Kidney capillary endothelial cell (primary cell): ENCODE measurements around the gene PRLH.
"Not testable (repeated sequence)": the region's sequence is repeated elsewhere in the genome, so short reads cannot be mapped to it uniquely, and the experiment has no call there.

Source experiments
- DNase-seq: peaks from one replicate; pipeline ENCODE4 v3.0.0-alpha.2; 2018; ENCODE audit warnings: low spot score

The PRLH gene

GRCh38 chr2:237601453-237602116 is 35.2 kb downstream of the PRLH start:
- DNase-seq = no peak

DNA sequence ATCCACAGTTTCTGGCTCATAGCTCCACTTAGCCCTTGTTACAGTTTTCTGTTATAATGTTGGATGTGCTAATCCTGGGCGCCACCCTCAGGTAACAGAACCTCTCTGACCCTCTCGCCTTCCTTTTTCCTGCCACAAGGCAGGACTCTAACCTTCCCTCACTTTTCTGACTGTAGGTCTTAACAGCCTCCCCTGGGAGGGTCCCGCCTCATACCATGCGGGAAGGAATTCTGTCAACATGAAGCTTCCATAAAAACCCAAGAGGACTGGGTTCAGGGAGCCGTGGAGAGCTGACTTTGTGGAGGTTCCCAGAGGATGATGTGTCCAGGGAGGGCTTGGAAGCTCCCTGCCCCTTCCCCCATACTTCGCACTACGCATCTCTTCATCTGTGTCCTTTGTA is 36.0 kb downstream of the PRLH start:
- no peak for DNase-seq

GRCh38 chr2:237603049-237603717 is 36.8 kb downstream of the PRLH start:
- DNase-seq = no peak

DNA sequence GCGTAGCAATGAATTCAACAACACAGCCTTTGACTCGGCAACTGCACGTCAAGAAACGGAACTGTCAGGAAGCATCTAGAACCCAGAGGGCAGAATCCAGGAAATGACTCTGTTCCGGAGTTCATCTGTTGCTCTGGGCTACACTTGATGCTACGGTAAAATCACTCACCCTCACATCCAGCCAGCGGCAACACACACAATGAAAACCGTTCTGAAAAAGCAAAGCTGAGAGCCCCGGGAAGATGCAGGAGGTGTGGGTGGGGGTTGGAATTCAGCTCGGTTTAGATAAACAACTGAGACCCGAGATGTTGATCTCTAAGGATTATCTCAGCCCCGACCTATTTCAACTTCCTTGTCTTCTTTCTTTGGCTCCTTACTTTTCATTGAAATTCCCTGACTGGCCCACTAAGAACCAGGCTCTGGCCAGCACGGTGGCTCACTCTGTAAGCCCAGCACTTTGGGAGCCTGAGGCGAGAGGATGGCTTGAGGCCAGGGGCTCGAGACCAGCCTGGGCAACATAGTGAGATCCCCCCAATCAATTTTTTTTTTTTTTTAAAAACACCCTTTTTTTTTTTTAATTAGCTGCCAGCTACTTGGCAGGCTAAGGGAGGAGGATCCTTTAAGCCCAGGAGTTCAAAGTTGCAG is 37.5 kb downstream of the PRLH start:
- peak; percentile 95 for DNase-seq

GRCh38 chr2:237604391-237604790 is 38.0 kb downstream of the PRLH start:
- DNase-seq = no peak

DNA sequence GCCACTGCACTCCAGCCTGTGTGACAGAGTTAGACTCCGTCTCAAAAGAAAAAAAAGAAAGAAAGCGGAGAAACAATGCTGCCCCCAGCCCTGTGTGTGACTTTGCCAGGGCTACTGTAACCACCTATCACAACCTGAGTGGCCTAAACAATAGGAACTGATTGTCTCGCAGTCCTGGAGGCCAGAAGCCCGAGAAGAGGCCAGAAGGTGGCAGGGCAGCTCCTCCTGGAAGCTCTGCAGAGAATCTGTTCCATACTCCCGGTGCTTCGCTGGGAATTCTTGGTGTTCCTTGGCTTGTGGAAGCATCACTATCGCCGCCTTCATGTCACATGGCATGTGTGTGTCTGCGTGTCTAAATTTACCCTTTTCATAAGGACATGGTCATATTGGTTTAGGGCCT is 38.6 kb downstream of the PRLH start:
- DNase-seq = peak; percentile 76

DNA sequence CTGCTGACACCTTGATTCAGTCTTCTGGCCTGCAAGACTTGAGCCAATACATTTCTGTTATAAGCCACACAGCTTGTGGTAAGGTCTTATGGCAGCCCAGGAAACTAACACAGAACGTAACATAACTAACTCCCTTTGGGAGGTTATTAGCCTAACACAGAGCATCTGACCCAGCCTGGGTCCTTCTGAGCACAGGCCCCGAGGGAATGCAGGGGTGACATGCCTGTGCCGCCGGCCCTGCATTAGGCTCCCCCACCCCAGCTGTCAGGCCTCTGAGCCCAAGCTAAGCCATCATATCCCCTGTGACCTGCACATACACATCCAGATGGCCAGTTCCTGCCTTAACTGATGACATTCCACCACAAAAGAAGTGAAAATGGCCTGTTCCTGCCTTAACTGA is 40.1 kb downstream of the PRLH start:
- not testable (repeated sequence) for DNase-seq

DNA sequence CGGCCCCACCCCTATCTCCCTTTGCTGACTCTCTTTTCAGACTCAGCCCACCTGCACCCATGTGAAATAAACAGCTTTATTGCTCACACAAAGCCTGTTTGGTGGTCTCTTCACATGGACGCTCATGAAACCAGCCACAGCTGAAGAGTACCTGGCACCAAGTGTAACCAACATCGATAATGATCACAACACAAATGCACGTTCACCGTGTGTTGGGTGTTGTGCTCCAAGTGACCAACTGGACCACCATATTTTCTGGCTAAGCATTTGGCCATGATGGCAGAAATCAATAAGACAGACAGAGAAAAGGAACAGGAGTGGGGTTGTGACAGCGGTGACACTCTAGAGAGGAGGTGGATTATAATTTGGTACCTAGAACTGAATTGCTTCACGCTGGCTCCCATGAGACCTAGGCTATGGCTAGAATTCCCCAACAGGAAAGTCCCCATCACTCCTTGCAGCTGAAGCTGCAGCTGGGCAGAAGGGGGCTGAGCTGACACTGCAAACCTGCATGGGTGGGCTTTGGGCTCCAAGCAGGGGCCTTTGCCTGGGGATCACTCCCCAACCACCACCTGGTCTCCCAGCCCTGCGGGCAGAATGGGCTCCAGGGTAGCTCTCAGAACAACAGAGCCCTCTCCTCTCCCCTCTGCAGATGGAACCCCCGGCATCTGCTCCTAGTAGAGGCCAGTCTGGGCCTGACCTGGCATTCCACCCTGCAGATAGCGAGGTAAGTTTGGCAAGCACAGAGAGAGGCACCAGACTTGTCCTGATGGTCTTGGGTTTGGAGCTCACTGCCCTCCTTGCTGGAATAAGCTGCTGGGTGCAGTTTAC is 46.4 kb downstream of the PRLH start:
- DNase-seq = no peak

DNA sequence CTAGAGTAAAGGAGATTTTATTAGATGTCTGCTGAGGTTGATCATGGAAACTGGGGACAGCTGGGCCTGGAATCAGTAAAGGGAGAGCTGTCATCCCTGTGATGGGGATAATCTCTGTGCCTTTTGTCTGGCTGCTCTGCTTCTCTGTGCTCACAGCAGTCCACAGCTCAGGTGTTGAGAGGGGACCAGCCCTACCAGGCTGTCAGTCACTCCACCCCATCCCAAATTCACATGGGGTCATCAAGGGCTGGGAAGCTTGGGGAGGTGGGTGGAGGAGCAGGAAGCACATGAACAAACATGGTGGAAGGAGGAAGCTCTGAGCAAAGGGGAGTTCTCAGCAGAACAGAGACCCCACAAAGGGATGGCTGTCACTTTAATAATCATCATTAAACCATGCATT is 47.3 kb downstream of the PRLH start:
- DNase-seq = no peak

GRCh38 chr2:237614151-237614720 is 47.9 kb downstream of the PRLH start:
- DNase-seq = no peak

DNA sequence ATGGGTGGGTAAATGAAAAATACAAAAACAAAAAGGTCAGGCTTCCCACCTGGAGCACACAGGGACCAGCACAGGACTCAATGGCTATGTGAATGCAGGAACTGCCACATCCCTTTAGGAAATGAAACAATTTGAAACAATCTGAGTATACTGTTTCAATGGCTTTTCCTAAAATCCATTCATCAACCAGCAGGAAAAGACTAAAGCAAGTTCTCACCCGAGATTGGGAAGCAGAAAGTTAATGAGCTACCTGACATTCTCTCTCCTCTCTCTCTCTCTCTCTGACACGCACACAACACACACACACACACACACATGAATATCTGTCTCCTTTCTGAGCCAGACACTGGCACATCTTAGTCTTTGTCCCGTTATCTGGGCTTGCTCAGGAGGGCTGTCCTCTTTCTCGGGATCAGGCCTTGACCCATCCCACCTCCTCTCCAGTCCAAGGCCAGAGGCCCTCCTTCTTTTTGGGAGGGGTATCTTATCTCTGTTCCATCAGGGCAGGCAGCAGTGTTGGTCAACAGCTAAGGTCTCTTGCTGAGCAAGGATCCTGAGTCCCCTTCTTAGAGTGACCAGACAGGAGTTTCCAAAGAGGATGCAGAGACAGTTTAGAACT is 49.4 kb downstream of the PRLH start:
- DNase-seq = no peak

DNA sequence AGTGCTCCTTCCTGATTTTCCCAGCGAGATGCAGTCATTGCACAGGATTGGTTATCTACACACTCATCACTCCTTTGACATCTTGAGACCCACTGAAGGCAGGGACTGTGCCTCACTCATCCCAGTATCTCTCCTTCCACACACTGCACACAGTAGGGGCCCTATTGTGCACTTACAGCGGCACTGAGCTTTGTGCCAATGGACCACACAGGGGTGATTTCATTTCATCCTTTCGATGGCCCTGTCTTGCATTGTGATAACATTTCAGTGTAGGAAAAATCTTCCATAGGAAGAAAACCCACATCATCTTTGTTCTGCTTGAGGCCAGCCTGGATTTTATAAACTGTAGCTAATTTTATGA is 50.0 kb downstream of the PRLH start:
- DNase-seq = no peak
